ENCODE data around the gene ZSWIM1. TPM values are rescaled to one million over a fixed set of nuclear protein-coding genes. Genes with fewer than 3 reads are reported as not detected.

Gene ZSWIM1
- total and polyA plus RNA-seq, 2 of the 13 experiments (the other 11 are each of a cell fraction or from before 2014, with no cell fraction given): 9.5 to 11.7 TPM

DNA sequence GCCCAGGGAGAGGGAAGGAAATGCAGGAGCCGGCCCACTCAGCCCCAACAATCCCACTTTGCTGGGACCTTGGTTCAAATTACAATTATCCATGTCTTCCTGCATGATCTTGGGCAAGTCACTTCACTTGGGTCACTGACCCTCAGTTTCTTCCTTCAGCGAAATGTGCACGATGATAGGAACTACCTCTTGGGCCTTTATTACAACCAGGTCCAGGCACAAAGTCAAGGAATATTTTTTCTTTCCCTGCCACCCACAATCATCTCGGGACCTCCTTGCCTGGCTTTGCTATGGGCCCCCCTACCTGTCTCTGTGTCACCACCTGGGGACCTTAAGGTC is 31.3 kb downstream of the ZSWIM1 start (continued):
- TF ChIP-seq ZNF142 (CRISPR knock-in tag; IDR thresholded peaks at IDR 0.05): 0 out of 2 replicates have a peak, but pooled peaks have one; percentile 16
- TF ChIP-seq GZF1 (CRISPR knock-in tag; IDR thresholded peaks at IDR 0.05): peak; percentile 14; the same call in 1 of the 2 replicates
- TF ChIP-seq DMAP1 (CRISPR knock-in tag; IDR thresholded peaks at IDR 0.05): 0 out of 2 replicates have a peak, but pooled peaks have one; percentile 8
- 0 out of 2 replicates have a peak, but pooled peaks have one; percentile 8 for TF ChIP-seq ZNF619 (CRISPR knock-in tag; IDR thresholded peaks at IDR 0.05)
- TF ChIP-seq POGK (CRISPR knock-in tag; conservative IDR thresholded peaks at IDR 0.05): 0 out of 2 replicates have a peak, but pooled peaks have one; percentile 21
- 0 out of 2 replicates have a peak, but pooled peaks have one; percentile 43 for TF ChIP-seq ZNF44 (CRISPR knock-in tag; IDR thresholded peaks at IDR 0.05)
- TF ChIP-seq ZNF331 (CRISPR knock-in tag; IDR thresholded peaks at IDR 0.05): 0 out of 2 replicates have a peak, but pooled peaks have one; percentile 3
- TF ChIP-seq THAP11 (CRISPR knock-in tag; IDR thresholded peaks at IDR 0.05): no peak
- no peak for TF ChIP-seq THAP7 (CRISPR knock-in tag; IDR thresholded peaks at IDR 0.05)
